NCI-H1417 (cell line): ENCODE data around the gene CCR9.
"Not testable (repeated sequence)": the region's sequence is repeated elsewhere in the genome, so short reads cannot be mapped to it uniquely, and the experiment has no call there.

ENCODE experiments used
- DNase-seq, 3 experiments: peaks; one replicate each; lab custom pipeline; 2025; lab: John Stamatoyannopoulos, UW

CCR9 gene

GRCh38 chr3:45885979-45886705, at the start of gene CCR9:
TSS of gene CCR9 (plus strand) at chr3:45886543. CDS start at chr3:45894934, 8,391 bp downstream.
- peak in 1 of 3 experiments; percentile 22 for DNase-seq

- DNase-seq = no peak
Observed at GRCh38 chr3:45838466-45838865, 47.9 kb upstream of the CCR9 start.

- peak in 2 of 3 experiments; percentile 3 to 34 for DNase-seq
Observed at GRCh38 chr3:45841420-45841756, 45.0 kb upstream of the CCR9 start.

GRCh38 chr3:45841757-45842491, 44.4 kb upstream of the CCR9 start, which contains the start of gene LZTFL1:
TSS of gene LZTFL1 (minus strand) at chr3:45842119. CDS start at chr3:45841991, 128 bp downstream.
- peak; percentile 85 to 96 (median 89) for DNase-seq

GRCh38 chr3:45842851-45843625, 43.3 kb upstream of the CCR9 start:
- no peak for DNase-seq

GRCh38 chr3:45844616-45845015, 41.7 kb upstream of the CCR9 start:
- no peak for DNase-seq

GRCh38 chr3:45848392-45848791, 38.0 kb upstream of the CCR9 start:
- DNase-seq = peak in 2 of 3 experiments; percentile 29 to 84

- DNase-seq = no peak
Observed at GRCh38 chr3:45852828-45853227, 33.5 kb upstream of the CCR9 start.

- DNase-seq = not testable (repeated sequence)
Observed at GRCh38 chr3:45856323-45856722, 30.0 kb upstream of the CCR9 start.

GRCh38 chr3:45857024-45857423, 29.3 kb upstream of the CCR9 start:
- DNase-seq = not testable (repeated sequence)

GRCh38 chr3:45858809-45859543, 27.4 kb upstream of the CCR9 start:
- DNase-seq = no peak

GRCh38 chr3:45860481-45860880, 25.9 kb upstream of the CCR9 start:
- DNase-seq = no peak

GRCh38 chr3:45861043-45861719, 25.2 kb upstream of the CCR9 start:
- no peak for DNase-seq

GRCh38 chr3:45864760-45865519, 21.4 kb upstream of the CCR9 start:
- DNase-seq = peak in 1 of 3 experiments; percentile 65

- no peak for DNase-seq
Observed at GRCh38 chr3:45865563-45865962, 20.8 kb upstream of the CCR9 start.

- peak in 2 of 3 experiments; percentile 1 to 31 for DNase-seq
Observed at GRCh38 chr3:45868213-45868612, 18.1 kb upstream of the CCR9 start.

GRCh38 chr3:45868650-45869049, 17.7 kb upstream of the CCR9 start:
- no peak for DNase-seq

- no peak for DNase-seq
Observed at GRCh38 chr3:45869638-45870037, 16.7 kb upstream of the CCR9 start.

- no peak for DNase-seq
Observed at GRCh38 chr3:45870099-45870498, 16.2 kb upstream of the CCR9 start.

- no peak for DNase-seq
Observed at GRCh38 chr3:45871780-45872179, 14.6 kb upstream of the CCR9 start.
